Activated CD4-positive, alpha-beta memory T cell treated with anti-CD3 and anti-CD28 coated beads for 36 hours (primary cell): ENCODE data around the gene ERBB4. TPM values are rescaled to one million over a fixed set of nuclear protein-coding genes. Genes with fewer than 3 reads are reported as not detected.
A peak's percentile ranks its signal among the peaks of the same experiment; 100 is the strongest.
"Not testable (repeated sequence)": the region's sequence is repeated elsewhere in the genome, so short reads cannot be mapped to it uniquely, and the experiment has no call there.

Experiments
- CTCF ChIA-PET: fragments of 350-600 bp; sonication (Branson Sonifier 250); formaldehyde crosslinking; loops from one replicate; lab custom pipeline; 2021; ENCODE audit warnings: antibody characterized with exemption, inconsistent platforms; lab: Charles Lee
- POLR2A ChIA-PET: fragments of 350-600 bp; sonication (Branson Sonifier 250); formaldehyde crosslinking; loops from one replicate; lab custom pipeline; 2021; ENCODE audit warnings: antibody characterized with exemption; lab: Charles Lee
- DNase-seq: peaks from one replicate; pipeline ENCODE4 v3.0.0-alpha.2; 2020
- H3K27ac Mint-ChIP-seq: one replicate; pipeline ENCODE4 v1.8.0; 2021; ENCODE audit warnings: mixed read lengths
- H3K27me3 Mint-ChIP-seq: one replicate; pipeline ENCODE4 v1.8.0; 2021; ENCODE audit warnings: mixed read lengths
- H3K36me3 Mint-ChIP-seq: one replicate; pipeline ENCODE4 v1.8.0; 2021; ENCODE audit warnings: mixed read lengths
- H3K4me1 Mint-ChIP-seq: one replicate; pipeline ENCODE4 v1.8.0; 2021; ENCODE audit warnings: low read depth, mixed read lengths
- H3K4me3 Mint-ChIP-seq: one replicate; pipeline ENCODE4 v1.8.0; 2021; ENCODE audit warnings: mild to moderate bottlenecking, mixed read lengths
- H3K9me3 Mint-ChIP-seq: one replicate; pipeline ENCODE4 v1.8.0; 2021; ENCODE audit warnings: mixed read lengths
- intact Hi-C: fragments of 100-400 bp; cut with micrococcal nuclease; formaldehyde crosslinking; loops from one replicate; pipeline ENCODE4 v1.15.1; 2023
- total RNA-seq, 2 experiments: library from RNA; stranded (reverse); gene quantifications; one replicate each; pipeline ENCODE4 v1.2.3, GENCODE V29; 2021

ERBB4 gene
- total RNA-seq, 2 experiments from 2014 or later: not detected

- no peak for DNase-seq
- intact Hi-C loops: no loop called here
- Mint-ChIP-seq H3K27me3 (no peaks in the 10 kb centered on the region), H3K4me1 (peaks cover 7% of the 10 kb centered on the region), H3K4me3 (peak overlapping the region; percentile 43), H3K9me3 (no peaks in the 10 kb centered on the region), H3K27ac (no peak overlapping the region), H3K36me3 (no peaks in the 10 kb centered on the region)
- ChIA-PET CTCF (no interaction called here), POLR2A (no interaction called here)
These were observed 927.0 kb downstream of the ERBB4 start for GRCh38 chr2:211611621-211612020.

DNA sequence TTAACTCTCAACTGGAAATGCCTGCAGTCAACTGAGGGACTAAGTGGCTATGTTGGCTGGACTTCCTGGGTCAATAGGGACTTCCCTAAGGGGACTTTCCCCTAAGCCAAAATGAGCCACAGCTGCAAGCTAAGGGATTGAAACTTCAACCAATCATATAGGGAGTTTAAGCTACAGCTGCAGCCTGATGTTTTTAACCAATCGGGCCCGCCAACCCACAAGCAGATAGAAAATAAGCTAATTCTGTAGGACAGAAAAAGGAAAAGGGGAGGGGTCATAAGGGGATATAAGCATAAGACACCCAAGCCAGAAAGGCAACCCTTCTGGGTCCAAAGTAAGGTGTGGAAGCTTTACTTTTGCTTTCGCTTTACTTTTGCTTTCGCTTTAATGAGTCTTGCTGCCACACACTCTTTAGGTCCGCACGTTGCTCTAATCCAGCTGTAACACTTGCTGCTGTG, 927.5 kb downstream of the ERBB4 start:
- ChIA-PET POLR2A (no interaction called here), CTCF (no interaction called here)
- no peaks in the 10 kb centered on the region for H3K36me3 Mint-ChIP-seq
- H3K27ac Mint-ChIP-seq: no peak overlapping the region
- no peaks in the 10 kb centered on the region for H3K9me3 Mint-ChIP-seq
- intact Hi-C loops: no loop called here
- peak; percentile 12 for DNase-seq
- no peaks in the 10 kb centered on the region for H3K27me3 Mint-ChIP-seq
- H3K4me3 Mint-ChIP-seq: peak overlapping the region; percentile 43
- H3K4me1 Mint-ChIP-seq: peaks cover 7% of the 10 kb centered on the region

- Mint-ChIP-seq H3K9me3 (no peaks in the 10 kb centered on the region), H3K4me1 (peaks cover 7% of the 10 kb centered on the region), H3K4me3 (no peak overlapping the region), H3K27ac (no peak overlapping the region), H3K27me3 (no peaks in the 10 kb centered on the region), H3K36me3 (no peaks in the 10 kb centered on the region)
- intact Hi-C loops: no loop called here
- ChIA-PET POLR2A (no interaction called here), CTCF (no interaction called here)
- DNase-seq: no peak
These were observed 929.5 kb downstream of the ERBB4 start for GRCh38 chr2:211609127-211609526.

DNA sequence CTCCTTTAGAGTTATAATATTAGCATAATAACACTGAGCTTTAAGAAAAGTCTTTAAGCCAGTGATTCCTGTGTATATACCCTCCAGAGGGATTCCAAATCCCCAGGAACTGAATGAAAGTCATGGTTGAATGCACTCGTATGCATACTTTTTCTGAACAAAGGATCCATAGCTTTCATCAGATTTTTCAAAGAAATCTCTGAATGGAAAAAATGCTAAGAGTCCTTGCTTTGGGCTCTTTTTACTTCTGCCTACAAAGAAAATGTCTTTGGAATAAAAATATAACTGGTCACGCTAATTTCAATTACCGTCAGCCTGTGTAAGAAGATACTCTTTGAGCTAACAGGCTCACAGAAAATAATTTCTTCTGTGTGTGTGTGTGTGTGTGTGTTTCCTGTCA, 939.5 kb downstream of the ERBB4 start:
- ChIA-PET CTCF (no interaction called here), POLR2A (no interaction called here)
- no peak overlapping the region for H3K4me3 Mint-ChIP-seq
- no peaks in the 10 kb centered on the region for H3K9me3 Mint-ChIP-seq
- no peaks in the 10 kb centered on the region for H3K27me3 Mint-ChIP-seq
- no peaks in the 10 kb centered on the region for H3K4me1 Mint-ChIP-seq
- no peak overlapping the region for H3K27ac Mint-ChIP-seq
- intact Hi-C loops: no loop called here
- H3K36me3 Mint-ChIP-seq: no peaks in the 10 kb centered on the region
- no peak for DNase-seq

- H3K27ac Mint-ChIP-seq: no peak overlapping the region
- no peak for DNase-seq
- CTCF ChIA-PET: no interaction called here
- intact Hi-C loops: no loop called here
- no peaks in the 10 kb centered on the region for H3K9me3 Mint-ChIP-seq
- H3K4me1 Mint-ChIP-seq: no peaks in the 10 kb centered on the region
- H3K4me3 Mint-ChIP-seq: no peak overlapping the region
- POLR2A ChIA-PET: no interaction called here
- no peaks in the 10 kb centered on the region for H3K27me3 Mint-ChIP-seq
- no peaks in the 10 kb centered on the region for H3K36me3 Mint-ChIP-seq
These were observed 940.4 kb downstream of the ERBB4 start for GRCh38 chr2:211598238-211598637.

DNA sequence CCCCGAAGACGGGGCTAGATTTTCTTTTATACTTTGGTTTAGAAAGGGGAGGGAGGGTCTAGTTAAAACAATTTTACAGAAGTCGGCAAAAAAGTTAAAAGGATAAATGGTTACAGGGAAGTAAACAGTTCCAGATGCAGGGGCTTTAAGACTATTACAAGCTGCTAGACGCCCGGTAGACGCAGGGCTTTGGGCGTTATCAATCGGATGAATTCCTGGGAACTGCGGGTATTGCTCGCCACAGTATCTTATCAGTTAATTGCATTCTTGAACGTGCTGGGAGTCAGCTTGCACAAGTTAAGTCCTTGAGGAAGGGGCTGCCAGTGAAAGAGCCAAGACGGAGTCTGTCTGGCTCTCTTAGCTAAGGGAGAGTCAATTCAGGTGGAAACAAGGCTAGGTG, 946.6 kb downstream of the ERBB4 start:
- H3K9me3 Mint-ChIP-seq, CTCF ChIA-PET, H3K36me3 Mint-ChIP-seq, H3K4me1 Mint-ChIP-seq, DNase-seq, H3K27me3 Mint-ChIP-seq, H3K27ac Mint-ChIP-seq, H3K4me3 Mint-ChIP-seq, POLR2A ChIA-PET, intact Hi-C loops: not testable (repeated sequence)

- Mint-ChIP-seq H3K27me3 (no peaks in the 10 kb centered on the region), H3K4me3 (no peak overlapping the region), H3K36me3 (no peaks in the 10 kb centered on the region), H3K9me3 (no peaks in the 10 kb centered on the region), H3K4me1 (no peaks in the 10 kb centered on the region), H3K27ac (no peak overlapping the region)
- POLR2A ChIA-PET: no interaction called here
- intact Hi-C loops: no loop called here
- CTCF ChIA-PET: no interaction called here
- no peak for DNase-seq
These were observed 947.2 kb downstream of the ERBB4 start for GRCh38 chr2:211591426-211591825.

DNA sequence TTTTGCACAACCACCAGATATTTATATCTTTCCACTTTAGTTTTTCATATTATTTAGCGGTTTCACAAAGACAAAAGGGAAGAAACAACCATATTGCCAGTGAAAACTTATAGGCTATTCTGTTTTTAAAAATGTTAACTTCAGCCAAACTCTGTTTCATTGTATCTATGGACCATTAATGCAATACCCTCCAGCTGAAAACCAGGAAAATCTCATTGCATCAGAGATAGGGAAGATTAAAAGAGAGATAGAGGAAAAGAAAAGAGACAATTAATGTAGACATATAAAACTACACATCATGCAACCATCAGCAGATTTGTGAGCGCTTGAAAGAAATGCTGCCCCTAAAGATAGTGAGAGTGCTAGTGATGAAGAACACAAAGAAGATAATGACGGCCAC, 970.2 kb downstream of the ERBB4 start:
- POLR2A ChIA-PET: no interaction called here
- Mint-ChIP-seq H3K4me3 (no peak overlapping the region), H3K36me3 (no peaks in the 10 kb centered on the region), H3K4me1 (no peaks in the 10 kb centered on the region), H3K9me3 (peaks cover 4% of the 10 kb centered on the region), H3K27ac (no peak overlapping the region), H3K27me3 (no peaks in the 10 kb centered on the region)
- intact Hi-C loops: no loop called here
- CTCF ChIA-PET: no interaction called here
- DNase-seq: no peak

- CTCF ChIA-PET: no interaction called here
- POLR2A ChIA-PET: no interaction called here
- H3K27ac Mint-ChIP-seq: no peak overlapping the region
- no peaks in the 10 kb centered on the region for H3K9me3 Mint-ChIP-seq
- no peak overlapping the region for H3K4me3 Mint-ChIP-seq
- H3K4me1 Mint-ChIP-seq: no peaks in the 10 kb centered on the region
- no peak for DNase-seq
- intact Hi-C loops: no loop called here
- no peaks in the 10 kb centered on the region for H3K36me3 Mint-ChIP-seq
- H3K27me3 Mint-ChIP-seq: no peaks in the 10 kb centered on the region
These were observed 974.2 kb downstream of the ERBB4 start for GRCh38 chr2:211564441-211564840.

GRCh38 chr2:211545582-211545981, 993.0 kb downstream of the ERBB4 start:
- Mint-ChIP-seq H3K4me1 (no peaks in the 10 kb centered on the region), H3K9me3 (no peaks in the 10 kb centered on the region), H3K27ac (no peak overlapping the region), H3K36me3 (no peaks in the 10 kb centered on the region), H3K4me3 (no peak overlapping the region), H3K27me3 (no peaks in the 10 kb centered on the region)
- no peak for DNase-seq
- intact Hi-C loops: no loop called here
- ChIA-PET CTCF (no interaction called here), POLR2A (no interaction called here)

DNA sequence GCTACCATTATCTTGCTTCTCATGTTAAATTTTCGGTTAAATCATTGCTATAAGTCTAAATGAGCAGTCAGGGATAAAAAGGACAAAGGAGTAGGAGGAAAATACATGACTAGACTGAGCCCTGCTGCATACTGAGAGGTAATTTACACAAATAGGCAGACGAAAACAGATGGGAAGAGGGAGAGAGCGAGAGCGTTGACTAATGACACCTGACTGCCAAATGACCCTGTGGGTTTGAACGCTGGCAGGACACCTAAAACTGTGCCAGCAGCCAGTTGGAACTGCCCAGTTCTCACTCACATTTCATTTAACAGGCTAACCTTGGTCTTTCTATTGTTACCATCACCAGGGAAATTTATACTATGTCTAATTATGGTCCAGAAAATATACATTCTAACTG, 1004.0 kb downstream of the ERBB4 start:
- CTCF ChIA-PET: no interaction called here
- intact Hi-C loops: no loop called here
- POLR2A ChIA-PET: no interaction called here
- no peaks in the 10 kb centered on the region for H3K27me3 Mint-ChIP-seq
- H3K36me3 Mint-ChIP-seq: no peaks in the 10 kb centered on the region
- H3K4me3 Mint-ChIP-seq: no peak overlapping the region
- H3K9me3 Mint-ChIP-seq: peaks cover 3% of the 10 kb centered on the region
- no peak overlapping the region for H3K27ac Mint-ChIP-seq
- no peak for DNase-seq
- H3K4me1 Mint-ChIP-seq: no peaks in the 10 kb centered on the region

GRCh38 chr2:211524248-211524647, 1014.4 kb downstream of the ERBB4 start:
- DNase-seq, H3K9me3 Mint-ChIP-seq, POLR2A ChIA-PET, H3K4me1 Mint-ChIP-seq, H3K4me3 Mint-ChIP-seq, H3K27me3 Mint-ChIP-seq, intact Hi-C loops, H3K27ac Mint-ChIP-seq, CTCF ChIA-PET, H3K36me3 Mint-ChIP-seq: not testable (repeated sequence)

GRCh38 chr2:211516537-211516936, 1022.1 kb downstream of the ERBB4 start:
- Mint-ChIP-seq H3K4me3 (no peak overlapping the region), H3K4me1 (no peaks in the 10 kb centered on the region), H3K9me3 (no peaks in the 10 kb centered on the region), H3K36me3 (no peaks in the 10 kb centered on the region), H3K27ac (no peak overlapping the region), H3K27me3 (no peaks in the 10 kb centered on the region)
- intact Hi-C loops: no loop called here
- ChIA-PET POLR2A (no interaction called here), CTCF (no interaction called here)
- DNase-seq: no peak
